SJSA1 (cell line): ENCODE data around the gene RBMS3. TPM values are rescaled to one million over a fixed set of nuclear protein-coding genes. Genes with fewer than 3 reads are reported as not detected.

Experiments used
- DNase-seq, 2 experiments: peaks; one replicate each; pipeline ENCODE4 v3.0.0-alpha.2; 2015 to 2020; ENCODE audit warnings: low spot score in 2 of 2, low read depth in 1 of 2
- H3K27ac ChIP-seq: fragments of 250-450 bp; sonication (Bioruptor Pico); 2 replicates; pipeline ENCODE4 v1.5.1; 2020; ENCODE audit warnings: mild to moderate bottlenecking, moderate library complexity
- H3K27me3 ChIP-seq: fragments of 250-450 bp; sonication (Bioruptor Pico); replicated peaks from 2 replicates; pipeline ENCODE4 v1.5.1; 2020; ENCODE audit warnings: mild to moderate bottlenecking, moderate library complexity
- H3K36me3 ChIP-seq: fragments of 250-450 bp; sonication (Bioruptor Pico); 2 replicates; pipeline ENCODE4 v1.5.1; 2020; ENCODE audit warnings: mild to moderate bottlenecking
- H3K4me1 ChIP-seq: fragments of 250-450 bp; sonication (Bioruptor Pico); replicated peaks from 2 replicates; pipeline ENCODE4 v1.6.1; 2021; ENCODE audit warnings: mild to moderate bottlenecking
- H3K4me3 ChIP-seq: fragments of 250-450 bp; sonication (Bioruptor Pico); 2 replicates; pipeline ENCODE4 v1.5.1; 2020; ENCODE audit warnings: mild to moderate bottlenecking
- H3K9me3 ChIP-seq: fragments of 250-450 bp; sonication (Bioruptor Pico); replicated peaks from 2 replicates; pipeline ENCODE4 v1.5.1; 2020; ENCODE audit warnings: mild to moderate bottlenecking
- total RNA-seq: library from RNA; depleted of rRNA; stranded (reverse); fragments of >200 nt; shearing (Covaris generic); gene quantifications from 2 replicates; pipeline ENCODE4 v1.2.3, GENCODE V29; 2014

RBMS3 gene
- total RNA-seq, 1 experiment from 2014 or later: 31.7 TPM

GRCh38 chr3:29679944-29680343, 399.1 kb downstream of the RBMS3 start:
- H3K27me3 ChIP-seq: no peaks in the 10 kb centered on the region

GRCh38 chr3:29683018-29683993, 402.4 kb downstream of the RBMS3 start:
- H3K27ac ChIP-seq: peak overlapping the region; percentile 91
- H3K4me1 ChIP-seq: peaks cover 39% of the 10 kb centered on the region
- H3K9me3 ChIP-seq: no peaks in the 10 kb centered on the region
- DNase-seq: peak in 1 of 2 experiments; percentile 53
- no peaks in the 10 kb centered on the region for H3K36me3 ChIP-seq
- H3K4me3 ChIP-seq: no peak overlapping the region
- no peaks in the 10 kb centered on the region for H3K27me3 ChIP-seq

More at GRCh38 chr3:29679944-29680343, 399.1 kb downstream of the RBMS3 start:
- DNase-seq: no peak
- Histone ChIP-seq H3K4me1 (peaks cover 22% of the 10 kb centered on the region), H3K4me3 (no peak overlapping the region), H3K9me3 (no peaks in the 10 kb centered on the region), H3K36me3 (no peaks in the 10 kb centered on the region), H3K27ac (no peak overlapping the region)

GRCh38 chr3:29686889-29687592, 406.2 kb downstream of the RBMS3 start:
- Histone ChIP-seq H3K4me1 (peaks cover 47% of the 10 kb centered on the region), H3K4me3 (no peak overlapping the region), H3K27me3 (no peaks in the 10 kb centered on the region), H3K9me3 (no peaks in the 10 kb centered on the region), H3K36me3 (no peaks in the 10 kb centered on the region), H3K27ac (peak overlapping the region; percentile 47)
- DNase-seq: peak in 1 of 2 experiments; percentile 68

- H3K9me3 ChIP-seq: no peaks in the 10 kb centered on the region
- H3K36me3 ChIP-seq: no peaks in the 10 kb centered on the region
- no peak for DNase-seq
- no peak overlapping the region for H3K27ac ChIP-seq
- no peaks in the 10 kb centered on the region for H3K27me3 ChIP-seq
- H3K4me3 ChIP-seq: no peak overlapping the region
- peaks cover 50% of the 10 kb centered on the region for H3K4me1 ChIP-seq
Measured at GRCh38 chr3:29690686-29691353, 409.9 kb downstream of the RBMS3 start.

GRCh38 chr3:29693863-29694262, 413.0 kb downstream of the RBMS3 start:
- no peak overlapping the region for H3K4me3 ChIP-seq
- no peaks in the 10 kb centered on the region for H3K9me3 ChIP-seq
- peaks cover 3% of the 10 kb centered on the region; the same call in 1 of the 2 replicates for H3K36me3 ChIP-seq
- DNase-seq: peak; percentile 85 to 90
- peaks cover 61% of the 10 kb centered on the region for H3K4me1 ChIP-seq
- peak overlapping the region; percentile 96 for H3K27ac ChIP-seq
- H3K27me3 ChIP-seq: no peaks in the 10 kb centered on the region

- Histone ChIP-seq H3K4me1 (peaks cover 61% of the 10 kb centered on the region), H3K36me3 (peaks cover 3% of the 10 kb centered on the region; the same call in 1 of the 2 replicates), H3K27me3 (no peaks in the 10 kb centered on the region), H3K27ac (peak overlapping the region; percentile 96), H3K9me3 (no peaks in the 10 kb centered on the region), H3K4me3 (no peak overlapping the region)
- DNase-seq: no peak
Measured at GRCh38 chr3:29694331-29694730, 413.5 kb downstream of the RBMS3 start.

- Histone ChIP-seq H3K4me3 (no peak overlapping the region), H3K27me3 (no peaks in the 10 kb centered on the region), H3K27ac (peak overlapping the region; percentile 96), H3K4me1 (peaks cover 61% of the 10 kb centered on the region), H3K36me3 (peaks cover 3% of the 10 kb centered on the region; the same call in 1 of the 2 replicates), H3K9me3 (no peaks in the 10 kb centered on the region)
- DNase-seq: peak; percentile 79 to 81
Measured at GRCh38 chr3:29694783-29695182, 413.9 kb downstream of the RBMS3 start.

- Histone ChIP-seq H3K4me3 (no peak overlapping the region), H3K27me3 (no peaks in the 10 kb centered on the region), H3K36me3 (peaks cover 3% of the 10 kb centered on the region; the same call in 1 of the 2 replicates), H3K4me1 (peaks cover 60% of the 10 kb centered on the region), H3K9me3 (no peaks in the 10 kb centered on the region), H3K27ac (peak overlapping the region; percentile 96)
- DNase-seq: no peak
Measured at GRCh38 chr3:29695201-29695600, 414.3 kb downstream of the RBMS3 start.

- peaks cover 55% of the 10 kb centered on the region for H3K4me1 ChIP-seq
- no peak overlapping the region for H3K4me3 ChIP-seq
- peak overlapping the region; percentile 96 for H3K27ac ChIP-seq
- H3K27me3 ChIP-seq: no peaks in the 10 kb centered on the region
- peaks cover 3% of the 10 kb centered on the region; the same call in 1 of the 2 replicates for H3K36me3 ChIP-seq
- DNase-seq: peak in 1 of 2 experiments; percentile 58
- no peaks in the 10 kb centered on the region for H3K9me3 ChIP-seq
Measured at GRCh38 chr3:29695643-29696198, 414.9 kb downstream of the RBMS3 start.

GRCh38 chr3:29696311-29696710, 415.4 kb downstream of the RBMS3 start:
- H3K36me3 ChIP-seq: peaks cover 3% of the 10 kb centered on the region; the same call in 1 of the 2 replicates
- H3K27ac ChIP-seq: peak overlapping the region; percentile 96
- no peaks in the 10 kb centered on the region for H3K27me3 ChIP-seq
- no peak for DNase-seq
- H3K4me3 ChIP-seq: no peak overlapping the region
- peaks cover 53% of the 10 kb centered on the region for H3K4me1 ChIP-seq
- H3K9me3 ChIP-seq: no peaks in the 10 kb centered on the region

GRCh38 chr3:29697989-29698388, 417.1 kb downstream of the RBMS3 start:
- Histone ChIP-seq H3K27me3 (no peaks in the 10 kb centered on the region), H3K27ac (peak overlapping the region; percentile 26), H3K36me3 (peaks cover 7% of the 10 kb centered on the region), H3K4me1 (peaks cover 51% of the 10 kb centered on the region), H3K4me3 (no peak overlapping the region), H3K9me3 (no peaks in the 10 kb centered on the region)
- peak in 1 of 2 experiments; percentile 28 for DNase-seq

- no peak for DNase-seq
- H3K27me3 ChIP-seq: no peaks in the 10 kb centered on the region
- H3K9me3 ChIP-seq: no peaks in the 10 kb centered on the region
- H3K36me3 ChIP-seq: peaks cover 11% of the 10 kb centered on the region
- H3K4me3 ChIP-seq: no peak overlapping the region
- H3K27ac ChIP-seq: no peak overlapping the region
- peaks cover 33% of the 10 kb centered on the region for H3K4me1 ChIP-seq
Measured at GRCh38 chr3:29700256-29700655, 419.4 kb downstream of the RBMS3 start.

- Histone ChIP-seq H3K36me3 (peaks cover 8% of the 10 kb centered on the region), H3K27me3 (no peaks in the 10 kb centered on the region), H3K4me3 (no peak overlapping the region), H3K4me1 (peaks cover 21% of the 10 kb centered on the region), H3K27ac (no peak overlapping the region), H3K9me3 (no peaks in the 10 kb centered on the region)
- no peak for DNase-seq
Measured at GRCh38 chr3:29701326-29701983, 420.6 kb downstream of the RBMS3 start.
